Testis (tissue), 3 donors: Measurements from ENCODE around the gene ARPC3. TPM values are rescaled to one million over a fixed set of nuclear protein-coding genes. Genes with fewer than 3 reads are reported as not detected.
"Not testable (repeated sequence)": the region's sequence is repeated elsewhere in the genome, so short reads cannot be mapped to it uniquely, and the experiment has no call there.

Experiments used
- DNase-seq: peaks from one replicate; pipeline ENCODE4 v3.0.0-alpha.2; 2019
- H3K27ac ChIP-seq, 2 donors: fragments of 200-600 bp; sonication (generic); one replicate each; pipeline ENCODE4 v1.5.1; 2019
- H3K27me3 ChIP-seq: fragments of 200-600 bp; sonication (generic); one replicate; pipeline ENCODE4 v1.5.1; 2019
- H3K36me3 ChIP-seq: fragments of 200-600 bp; sonication (generic); one replicate; pipeline ENCODE4 v1.5.1; 2017; ENCODE audit warnings: low read depth; ENCODE audit errors: missing control alignments
- H3K4me1 ChIP-seq: fragments of 200-600 bp; sonication (generic); one replicate; pipeline ENCODE4 v1.5.1; 2019
- H3K4me3 ChIP-seq, 2 donors: fragments of 200-600 bp; sonication (generic); one replicate each; pipeline ENCODE4 v1.5.1; 2017 to 2019
- H3K9me3 ChIP-seq: fragments of 200-600 bp; sonication (generic); one replicate; pipeline ENCODE4 v1.5.1; 2017
- POLR2A ChIP-seq: fragments of 450-650 bp; IDR thresholded peaks from one replicate; pipeline ENCODE4 v1.6.1; 2017; ENCODE audit warnings: antibody characterized with exemption, mild to moderate bottlenecking, moderate library complexity
- WGBS, 2 donors: methylation state at CpG; one replicate each; pipeline ENCODE4 v1.1.5; 2018; 5-methylcytosine and 5-hydroxymethylcytosine counted together
- intact Hi-C: fragments of 100-400 bp; cut with DNase I; formaldehyde crosslinking; loops from one replicate; pipeline ENCODE4 v1.15.1; 2023; ENCODE audit warnings: low total_unique reads
- polyA plus RNA-seq: library from polyadenylated mRNA; stranded (reverse); fragments of 350-450 nt; fragmentation: Illumina TruSeq; extraction: RNeasy Lipid Tissue Mini Kit (QIAGEN cat#74804); gene quantifications from one replicate; pipeline ENCODE4 v1.2.3, GENCODE V29; 2014; ENCODE audit warnings: low read depth, low replicate concordance; ENCODE audit not compliant: insufficient read depth
- total RNA-seq, 2 donors: library from RNA; depleted of rRNA; stranded (reverse); fragments of >200 nt; gene quantifications; one replicate each; pipeline ENCODE4 v1.2.3, GENCODE V29; 2016
- TF ChIP-seq, protein P1 (sequence below), 3 experiments: fragments of 450-650 bp in 2 of 3; fragments of 200-600 bp in 1 of 3; sonication (generic) in 1 of 3; IDR thresholded peaks; one replicate each; pipeline ENCODE4 v1.5.1; 2016 to 2019; ENCODE audit warnings: antibody characterized with exemption in 3 of 3, mild to moderate bottlenecking in 2 of 3, moderate library complexity in 1 of 3

The ARPC3 gene
- total and polyA plus RNA-seq, 3 donors from 2014 or later = 216 to 270 (median 244) TPM

DNA sequence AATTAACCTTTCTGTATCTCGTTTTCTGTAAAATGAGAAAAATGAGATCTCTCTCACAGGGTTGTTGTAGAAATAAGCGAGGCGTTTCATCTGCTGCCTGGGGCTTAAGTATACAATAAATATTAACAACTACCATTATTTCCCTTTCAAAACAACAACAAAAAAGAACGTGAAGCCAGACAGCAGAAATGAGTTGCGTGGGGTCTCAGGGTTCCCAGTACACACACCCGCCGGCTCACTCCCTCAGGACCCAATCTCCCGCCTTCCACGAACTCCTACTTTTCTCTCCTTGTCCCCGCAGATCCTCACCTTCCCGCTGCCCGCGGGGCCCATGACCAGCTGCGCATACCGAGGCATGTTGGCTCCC lies 17.7 kb upstream of the ARPC3 start:
- 0 to 1% methylated on average over 13 to 15 of the region's 15 CpGs for WGBS, 2 donors
- no peak for TF ChIP-seq POLR2A
- TF ChIP-seq, protein P1, sequence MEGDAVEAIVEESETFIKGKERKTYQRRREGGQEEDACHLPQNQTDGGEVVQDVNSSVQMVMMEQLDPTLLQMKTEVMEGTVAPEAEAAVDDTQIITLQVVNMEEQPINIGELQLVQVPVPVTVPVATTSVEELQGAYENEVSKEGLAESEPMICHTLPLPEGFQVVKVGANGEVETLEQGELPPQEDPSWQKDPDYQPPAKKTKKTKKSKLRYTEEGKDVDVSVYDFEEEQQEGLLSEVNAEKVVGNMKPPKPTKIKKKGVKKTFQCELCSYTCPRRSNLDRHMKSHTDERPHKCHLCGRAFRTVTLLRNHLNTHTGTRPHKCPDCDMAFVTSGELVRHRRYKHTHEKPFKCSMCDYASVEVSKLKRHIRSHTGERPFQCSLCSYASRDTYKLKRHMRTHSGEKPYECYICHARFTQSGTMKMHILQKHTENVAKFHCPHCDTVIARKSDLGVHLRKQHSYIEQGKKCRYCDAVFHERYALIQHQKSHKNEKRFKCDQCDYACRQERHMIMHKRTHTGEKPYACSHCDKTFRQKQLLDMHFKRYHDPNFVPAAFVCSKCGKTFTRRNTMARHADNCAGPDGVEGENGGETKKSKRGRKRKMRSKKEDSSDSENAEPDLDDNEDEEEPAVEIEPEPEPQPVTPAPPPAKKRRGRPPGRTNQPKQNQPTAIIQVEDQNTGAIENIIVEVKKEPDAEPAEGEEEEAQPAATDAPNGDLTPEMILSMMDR (IDR thresholded peaks at IDR 0.05) = no peak
- no peak for DNase-seq
- no peaks in the 10 kb centered on the region for H3K9me3 ChIP-seq
- intact Hi-C loops = loop anchor here (10.0 kb wide), 1 partner anchor 127 kb away; no protein-coding TSS in a partner anchor
- H3K27me3 ChIP-seq = no peaks in the 10 kb centered on the region
- no peaks in the 10 kb centered on the region for H3K36me3 ChIP-seq
- peak overlapping the region; percentile 32 to 91 for H3K27ac ChIP-seq
- peaks cover 10% of the 10 kb centered on the region for H3K4me1 ChIP-seq
- H3K4me3 ChIP-seq = peak overlapping the region; percentile 74 to 83

DNA sequence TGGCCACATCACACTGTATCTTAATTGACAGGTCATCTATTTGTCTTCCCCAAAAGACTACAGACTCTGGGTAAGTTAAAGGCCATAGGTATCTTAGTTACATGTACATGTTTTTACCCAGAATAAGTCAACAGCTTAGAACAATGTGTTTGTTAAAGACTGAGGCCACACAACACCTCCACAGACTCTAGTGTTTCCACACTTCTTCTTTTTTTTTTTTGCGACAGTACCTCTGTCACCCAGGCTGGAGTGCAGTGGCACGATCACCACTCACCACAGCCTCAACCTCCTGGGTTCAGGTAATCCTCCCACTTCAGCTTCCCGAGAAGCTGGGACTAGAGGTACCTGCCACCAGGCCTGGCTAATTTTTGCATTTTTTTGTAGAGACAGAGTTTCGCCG lies 16.7 kb upstream of the ARPC3 start:
- no peak for DNase-seq
- intact Hi-C loops = loop anchor here (10.0 kb wide), 1 partner anchor 128 kb away; no protein-coding TSS in a partner anchor
- H3K4me3 ChIP-seq = no peak overlapping the region
- H3K9me3 ChIP-seq = no peaks in the 10 kb centered on the region
- no peak overlapping the region for H3K27ac ChIP-seq
- H3K4me1 ChIP-seq = peaks cover 10% of the 10 kb centered on the region
- H3K27me3 ChIP-seq = no peaks in the 10 kb centered on the region
- 31 to 54% methylated on average over 5 of the region's 5 CpGs for WGBS, 2 donors
- H3K36me3 ChIP-seq = no peaks in the 10 kb centered on the region
- no peak for TF ChIP-seq POLR2A
- TF ChIP-seq, protein P1 (IDR thresholded peaks at IDR 0.05) = no peak

DNA sequence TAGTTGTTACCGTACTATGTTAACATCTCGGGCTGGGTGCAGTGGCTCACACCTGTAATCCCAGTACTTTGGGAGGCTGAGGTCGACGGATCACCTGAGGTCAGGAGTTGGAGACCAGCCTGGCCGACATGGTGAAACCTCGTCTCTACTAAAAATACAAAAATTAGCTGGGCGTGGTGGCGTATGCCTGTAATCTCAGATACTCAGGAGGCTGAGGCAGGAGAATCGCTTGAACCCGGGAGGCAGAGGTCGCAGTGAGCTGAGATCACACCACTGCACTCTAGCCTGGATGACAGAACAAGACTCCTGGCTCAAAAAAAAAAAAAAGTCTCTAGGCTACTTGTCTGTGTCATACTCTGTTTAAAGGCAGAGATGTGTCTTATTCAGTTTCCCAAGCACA lies 15.6 kb upstream of the ARPC3 start:
- 86 to 88% methylated on average over 11 of the region's 11 CpGs for WGBS, 2 donors
- H3K36me3 ChIP-seq, H3K4me3 ChIP-seq, H3K27ac ChIP-seq, H3K27me3 ChIP-seq, DNase-seq, H3K9me3 ChIP-seq: not testable (repeated sequence)
- peaks cover 10% of the 10 kb centered on the region for H3K4me1 ChIP-seq
- intact Hi-C loops = loop anchor here (10.0 kb wide), 1 partner anchor 129 kb away; no protein-coding TSS in a partner anchor

DNA sequence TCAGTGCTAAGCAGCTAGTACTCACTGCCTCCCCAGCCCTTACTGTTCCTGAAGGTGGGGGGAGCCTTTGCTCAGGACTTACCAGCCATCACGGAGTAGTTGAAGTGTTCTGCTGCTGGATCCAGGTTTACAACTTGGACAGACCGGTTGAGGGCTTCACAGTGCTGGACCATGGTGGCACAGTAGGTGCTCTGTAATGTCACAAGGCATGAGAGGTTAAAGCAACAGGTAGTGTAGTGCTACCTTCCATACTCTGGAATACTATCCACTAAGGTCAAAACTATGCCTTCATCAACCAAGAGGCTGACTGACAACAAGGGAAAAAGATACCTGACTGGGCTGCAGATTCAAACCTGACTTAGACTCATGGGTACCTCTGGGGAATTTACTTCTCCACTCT lies 14.9 kb upstream of the ARPC3 start:
- intact Hi-C loops = loop anchor here (10.0 kb wide), 1 partner anchor 130 kb away; no protein-coding TSS in a partner anchor
- Histone ChIP-seq H3K4me1 (peaks cover 10% of the 10 kb centered on the region), H3K27me3 (no peaks in the 10 kb centered on the region), H3K9me3 (no peaks in the 10 kb centered on the region), H3K4me3 (no peak overlapping the region), H3K27ac (no peak overlapping the region), H3K36me3 (no peaks in the 10 kb centered on the region)
- TF ChIP-seq POLR2A = no peak
- TF ChIP-seq, protein P1 (IDR thresholded peaks at IDR 0.05) = no peak
- no peak for DNase-seq
- WGBS, 2 donors = 78 to 79% methylated on average over 2 of the region's 2 CpGs

DNA sequence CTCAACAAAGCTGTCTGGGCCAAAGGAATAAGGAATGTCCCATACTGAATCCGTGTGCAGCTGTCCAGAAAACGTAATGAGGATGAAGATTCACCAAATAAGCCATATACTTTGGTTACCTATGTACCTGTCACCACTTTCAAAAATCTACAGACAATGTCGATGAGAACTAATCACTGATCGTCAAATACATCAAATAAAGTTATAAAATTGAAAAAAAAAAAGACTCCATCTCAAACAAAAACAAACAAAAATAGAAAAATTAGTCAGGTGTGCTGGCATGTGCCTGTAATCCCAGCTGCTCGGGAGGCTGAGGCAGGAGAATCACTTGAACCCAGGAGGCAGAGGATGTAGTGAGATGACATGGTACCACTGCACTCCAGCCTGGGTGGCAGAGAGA lies 11.1 kb upstream of the ARPC3 start:
- not testable (repeated sequence) for H3K9me3 ChIP-seq, DNase-seq, H3K36me3 ChIP-seq, H3K27ac ChIP-seq, H3K4me1 ChIP-seq, H3K4me3 ChIP-seq, H3K27me3 ChIP-seq
- 85 to 95% methylated on average over 5 of the region's 5 CpGs for WGBS, 2 donors
- intact Hi-C loops = loop anchor here (10.0 kb wide), 1 partner anchor 134 kb away; no protein-coding TSS in a partner anchor

DNA sequence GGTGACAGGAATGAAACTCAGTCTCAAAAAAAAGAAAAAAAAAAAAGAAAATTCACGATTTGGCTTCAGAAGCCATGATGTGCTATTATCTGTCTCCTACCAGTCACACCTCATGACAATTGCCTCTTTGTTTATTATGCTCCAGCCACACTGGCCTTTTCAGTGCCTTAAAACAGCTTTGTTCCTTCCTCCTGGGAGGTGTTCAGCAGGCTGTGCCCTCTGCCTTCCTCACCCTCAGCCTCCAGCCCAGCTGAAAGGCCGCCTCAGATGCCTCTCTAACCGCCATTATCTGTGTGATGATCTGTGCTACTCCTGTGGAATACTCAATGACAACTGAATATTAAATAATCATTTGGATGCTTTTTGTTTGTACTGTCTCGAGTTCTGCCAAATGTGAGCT lies 8.6 kb upstream of the ARPC3 start:
- intact Hi-C loops = no loop called here
- 67 to 78% methylated on average over 4 of the region's 4 CpGs for WGBS, 2 donors
- Histone ChIP-seq H3K27me3 (no peaks in the 10 kb centered on the region), H3K4me1 (peaks cover 4% of the 10 kb centered on the region), H3K9me3 (no peaks in the 10 kb centered on the region), H3K27ac (no peak overlapping the region), H3K36me3 (no peaks in the 10 kb centered on the region), H3K4me3 (no peak overlapping the region)
- TF ChIP-seq, protein P1 (IDR thresholded peaks at IDR 0.05) = no peak
- no peak for TF ChIP-seq POLR2A
- DNase-seq = no peak
